AG04449 (cell line): ENCODE measurements around the gene MUSTN1.

ENCODE experiments used
- CTCF ChIA-PET: fragments of 350-600 bp; formaldehyde crosslinking; extraction: SDS; loops from one replicate; lab custom pipeline; 2021; ENCODE audit warnings: antibody characterized with exemption; lab: Yijun Ruan, JAX
- POLR2A ChIA-PET: fragments of 400-600, 350-600 bp; formaldehyde crosslinking; extraction: SDS; loops from one replicate; lab custom pipeline; 2020; ENCODE audit warnings: antibody characterized with exemption, inconsistent platforms; lab: Yijun Ruan, JAX
- DNase-seq: peaks from one replicate; pipeline ENCODE4 v3.0.0-alpha.2; 2010; ENCODE audit warnings: low read depth, low spot score
- H3K4me3 ChIP-seq: 2 replicates; pipeline ENCODE4 v1.5.1; 2011; ENCODE audit warnings: low read depth, mild to moderate bottlenecking, control low read depth, low read length
- CTCF ChIP-seq: IDR thresholded peaks from one replicate; pipeline ENCODE4 v1.5.1; 2011; ENCODE audit warnings: mild to moderate bottlenecking, moderate library complexity, low read length, control low read depth, inconsistent platforms; ENCODE audit not compliant: insufficient read depth; ENCODE audit errors: missing control alignments

Gene MUSTN1

GRCh38 chr3:52846432-52846965 lies 11.7 kb upstream of the MUSTN1 start:
- no peak overlapping the region for H3K4me3 ChIP-seq
- ChIA-PET CTCF (no interaction called here), POLR2A (no interaction called here)
- DNase-seq: no peak
- no peak for TF ChIP-seq CTCF

- ChIA-PET POLR2A (no interaction called here), CTCF (interaction anchor here (0.9 to 1.3 kb wide), 3 partner anchors 8 to 88 kb away, joined by 3 to 6 read pairs (median 5); no protein-coding TSS in a partner anchor)
- no peak overlapping the region for H3K4me3 ChIP-seq
- no peak for DNase-seq
- peak; percentile 42 for TF ChIP-seq CTCF
These were observed 11.0 kb upstream of the MUSTN1 start for GRCh38 chr3:52845691-52846431.

- POLR2A ChIA-PET: no interaction called here
- CTCF ChIA-PET: interaction anchor here (0.9 to 1.3 kb wide), 5 partner anchors 8 to 89 kb away, joined by 3 to 6 read pairs (median 3); no protein-coding TSS in a partner anchor
- no peak overlapping the region for H3K4me3 ChIP-seq
- DNase-seq: no peak
- no peak for TF ChIP-seq CTCF
These were observed 10.3 kb upstream of the MUSTN1 start for GRCh38 chr3:52845157-52845556.

- ChIA-PET POLR2A (no interaction called here), CTCF (interaction anchor here (0.9 to 1.3 kb wide), 4 partner anchors 8 to 90 kb away, joined by 3 to 6 read pairs (median 3); no protein-coding TSS in a partner anchor)
- no peak overlapping the region for H3K4me3 ChIP-seq
- TF ChIP-seq CTCF: no peak
- DNase-seq: no peak
These were observed 9.6 kb upstream of the MUSTN1 start for GRCh38 chr3:52844290-52844975.

DNA sequence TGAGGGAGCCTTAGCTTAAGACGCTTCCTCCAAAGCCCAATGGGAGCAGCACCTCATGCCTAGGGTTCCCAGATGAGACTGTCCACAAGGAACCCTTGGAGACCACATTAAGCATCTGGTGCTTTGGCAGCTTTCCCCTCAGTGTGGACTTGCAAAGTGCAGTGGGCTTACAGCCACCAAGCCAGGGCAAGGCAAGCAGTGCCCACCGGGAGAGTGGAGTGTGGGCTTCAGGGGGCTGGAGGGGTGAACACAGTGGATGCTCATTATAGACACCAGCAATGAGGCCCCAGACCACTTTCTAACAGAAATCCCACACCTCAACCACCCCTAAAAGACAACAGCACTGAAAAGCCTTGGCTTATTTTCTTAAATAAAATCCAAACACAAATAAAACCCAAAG lies 9.1 kb upstream of the MUSTN1 start:
- POLR2A ChIA-PET: no interaction called here

More for the DNA sequence above, 9.1 kb upstream of the MUSTN1 start:
- CTCF ChIA-PET: interaction anchor here (1.2 to 2.0 kb wide), 3 partner anchors 10 to 92 kb away, joined by 3 to 6 read pairs (median 5); no protein-coding TSS in a partner anchor
- no peak overlapping the region for H3K4me3 ChIP-seq
- no peak for DNase-seq
- no peak for TF ChIP-seq CTCF
